Measurements from ENCODE around the gene CLEC20A.
"Not testable (repeated sequence)": the region's sequence is repeated elsewhere in the genome, so short reads cannot be mapped to it uniquely, and the experiment has no call there.

CLEC20A gene

GRCh38 chr1:178529364-178530036 is 32.7 kb upstream of the CLEC20A start:
- DNase-seq (ENCODE audit: low read depth): no peak

DNA sequence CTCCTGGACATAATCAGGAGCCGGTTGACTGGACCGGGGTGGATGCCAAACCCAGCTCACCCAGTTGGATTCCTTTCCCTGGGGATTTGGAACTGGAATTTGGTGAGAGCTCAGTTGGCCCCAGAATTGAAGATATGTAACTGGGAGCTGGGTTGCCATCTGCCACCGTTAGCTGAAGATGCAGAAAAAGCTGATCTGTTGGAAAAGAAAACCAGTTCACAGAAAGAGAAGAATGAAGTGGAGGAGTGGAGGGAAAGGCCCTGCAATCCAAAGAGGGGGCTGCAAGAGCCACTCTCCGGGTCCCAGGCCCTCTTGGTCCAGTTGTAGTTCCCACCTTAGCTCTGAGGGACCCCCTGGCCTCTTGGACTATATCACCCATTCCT is 32.2 kb upstream of the CLEC20A start:
- no peak for DNase-seq (ENCODE audit: low read depth)

DNA sequence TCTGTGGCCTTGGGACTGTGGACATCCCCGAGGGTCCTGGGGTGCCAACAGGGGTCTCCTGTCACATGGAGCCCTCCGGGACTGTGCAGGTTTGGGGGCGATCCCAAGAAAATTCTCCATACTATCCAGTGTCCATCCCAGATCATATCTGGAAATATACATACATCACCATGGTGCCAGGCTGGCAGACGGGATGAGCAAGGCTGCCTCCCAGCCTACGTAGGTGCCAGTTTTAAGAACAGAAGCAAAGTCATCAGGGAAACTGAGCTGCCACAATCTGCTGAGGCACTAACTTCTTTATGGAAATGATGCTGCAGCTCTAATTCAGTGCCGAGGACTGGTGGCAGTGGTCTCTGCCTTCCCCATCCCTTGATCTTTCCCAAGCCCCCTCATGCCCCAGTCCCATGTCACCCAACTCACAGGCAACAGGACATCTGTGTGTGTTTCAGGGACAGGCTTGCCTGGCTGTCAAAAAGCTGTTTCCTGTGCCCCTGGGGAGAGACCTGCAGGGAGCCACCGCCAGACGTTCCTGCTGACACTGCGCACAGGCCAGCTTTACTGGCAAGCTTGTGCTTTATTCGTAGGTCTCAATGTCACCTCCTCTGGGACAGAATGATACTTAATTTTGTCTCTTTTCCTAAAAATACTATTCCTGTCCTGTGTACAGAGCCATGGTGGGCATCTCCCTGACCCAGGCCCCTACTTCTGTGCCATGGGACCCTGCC is 31.6 kb upstream of the CLEC20A start:
- no peak for DNase-seq (ENCODE audit: low read depth)

DNA sequence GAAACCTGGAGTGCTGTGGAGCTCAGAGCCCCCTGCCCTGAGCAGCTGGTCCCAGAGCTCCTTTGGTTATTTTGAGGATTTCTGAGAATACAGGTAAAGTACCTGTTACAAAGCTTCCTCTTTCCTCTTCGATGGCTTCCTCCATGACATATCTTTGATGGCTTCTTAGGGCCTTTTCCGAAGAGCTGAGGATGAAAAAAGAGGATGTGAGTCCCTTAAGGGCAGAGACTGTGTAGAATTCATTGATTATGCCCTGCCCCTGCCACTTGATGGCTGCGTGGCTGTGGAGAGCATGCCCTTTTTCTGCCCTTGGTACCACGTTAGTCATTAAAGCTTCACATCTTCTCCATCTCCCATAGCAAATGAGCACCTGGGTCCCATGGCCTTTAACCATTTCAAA is 30.4 kb upstream of the CLEC20A start:
- DNase-seq (ENCODE audit: low read depth): no peak

DNA sequence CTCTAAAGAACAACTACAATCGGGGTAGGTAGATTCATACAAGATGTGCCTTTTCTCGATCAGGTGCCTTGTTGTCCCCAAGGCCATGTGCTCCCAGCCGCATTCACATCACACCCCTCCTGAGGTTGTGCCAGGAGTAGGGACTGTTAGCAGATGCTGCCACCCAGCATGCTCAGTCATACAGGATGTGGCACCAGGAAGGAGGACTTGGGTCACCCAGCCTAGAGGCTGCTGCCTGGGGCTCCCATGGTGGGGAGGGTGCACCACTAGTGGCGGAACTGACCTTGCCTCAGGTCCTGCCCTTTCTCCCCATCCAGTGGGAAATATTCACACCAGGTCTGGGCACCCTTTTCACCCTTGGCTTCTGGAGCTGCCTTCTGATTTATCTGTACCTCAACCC is 24.5 kb upstream of the CLEC20A start:
- no peak for DNase-seq (ENCODE audit: low read depth)

DNA sequence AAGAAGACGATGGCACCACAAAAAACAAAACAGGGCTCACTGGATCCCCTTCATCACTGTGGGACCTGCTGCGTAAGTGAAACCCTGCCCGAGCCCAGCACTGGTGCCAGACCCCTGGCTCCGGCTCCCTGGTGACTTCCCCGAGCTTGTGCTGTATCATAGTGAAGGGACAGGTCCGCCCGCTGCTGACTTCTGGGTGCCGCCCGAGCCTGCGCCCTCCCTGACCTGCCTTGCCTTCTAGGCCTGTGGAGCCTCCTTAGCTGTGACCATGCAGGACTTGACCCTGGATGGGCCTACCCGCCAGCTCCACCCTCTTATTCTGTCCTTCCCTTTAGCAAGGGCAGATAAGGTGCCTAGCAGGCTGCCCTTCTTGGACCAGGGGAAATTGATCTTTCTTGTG is 24.0 kb upstream of the CLEC20A start:
- no peak for DNase-seq (ENCODE audit: low read depth)

GRCh38 chr1:178518894-178519293 is 22.1 kb upstream of the CLEC20A start:
- no peak for DNase-seq (ENCODE audit: low read depth)

DNA sequence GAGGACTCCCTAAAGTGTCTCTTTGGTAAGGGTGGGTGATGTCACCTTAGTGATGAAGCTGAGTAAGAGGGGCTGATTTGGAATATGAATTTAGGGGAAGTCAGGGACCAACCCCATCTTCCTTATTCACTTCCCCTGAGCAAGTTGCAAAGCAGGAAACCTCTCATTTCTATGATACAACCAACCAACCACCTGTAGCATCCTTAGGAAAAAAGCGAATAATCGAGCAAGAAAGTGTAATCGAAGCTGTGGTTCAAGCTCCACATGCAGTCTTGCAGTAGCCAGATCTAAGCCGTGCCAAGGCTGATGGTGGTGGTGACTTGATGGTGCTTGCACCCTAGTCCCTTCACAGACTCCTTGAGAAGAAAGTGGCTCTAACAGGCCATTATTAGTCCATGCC is 19.3 kb upstream of the CLEC20A start:
- DNase-seq (ENCODE audit: low read depth): no peak

- no peak for DNase-seq (ENCODE audit: low read depth)
Observed at GRCh38 chr1:178513278-178513983, 16.7 kb upstream of the CLEC20A start.

DNA sequence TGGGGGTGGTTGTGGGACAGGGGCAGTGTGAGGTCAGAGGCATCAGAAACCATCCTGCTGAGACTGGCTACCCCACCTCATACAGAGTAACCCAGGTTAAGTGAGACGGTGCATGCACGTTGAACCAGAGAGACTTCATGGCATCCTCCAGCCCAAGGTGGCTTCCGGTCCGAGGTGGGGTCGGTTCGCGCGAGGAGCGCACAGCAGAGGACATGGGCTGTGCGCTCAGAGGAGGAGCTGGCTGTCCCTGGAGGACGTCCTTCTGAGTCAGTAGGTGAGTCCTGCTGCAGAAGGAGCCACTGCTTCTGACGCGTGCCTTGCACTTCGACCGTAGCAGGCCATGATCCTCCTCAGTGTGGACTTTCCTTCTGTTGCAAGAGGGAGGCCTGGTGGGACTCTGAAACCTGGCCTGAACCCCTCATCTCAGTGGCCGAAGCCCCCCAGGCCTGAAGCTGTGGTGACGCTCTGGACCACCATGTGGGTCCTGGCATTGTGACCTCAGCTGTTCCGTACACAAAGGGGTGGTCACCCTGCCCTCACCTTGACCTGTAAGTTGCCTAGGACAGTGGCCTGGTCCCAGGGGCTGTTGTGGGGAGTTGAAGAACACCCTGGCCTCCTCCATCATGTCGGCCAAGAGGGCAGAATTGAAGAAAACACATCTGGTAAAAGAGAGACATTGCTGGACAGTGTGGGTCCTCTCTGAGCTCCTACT is 16.0 kb upstream of the CLEC20A start, which contains the start of gene TEX35:
TSS of gene TEX35 (plus strand) at position 544 of the 712 bp plus-strand sequence. CDS start at position 624, 80 bp downstream.
- no peak for DNase-seq (ENCODE audit: low read depth)

- DNase-seq (ENCODE audit: low read depth): no peak
Observed at GRCh38 chr1:178510155-178510554, 13.4 kb upstream of the CLEC20A start.

DNA sequence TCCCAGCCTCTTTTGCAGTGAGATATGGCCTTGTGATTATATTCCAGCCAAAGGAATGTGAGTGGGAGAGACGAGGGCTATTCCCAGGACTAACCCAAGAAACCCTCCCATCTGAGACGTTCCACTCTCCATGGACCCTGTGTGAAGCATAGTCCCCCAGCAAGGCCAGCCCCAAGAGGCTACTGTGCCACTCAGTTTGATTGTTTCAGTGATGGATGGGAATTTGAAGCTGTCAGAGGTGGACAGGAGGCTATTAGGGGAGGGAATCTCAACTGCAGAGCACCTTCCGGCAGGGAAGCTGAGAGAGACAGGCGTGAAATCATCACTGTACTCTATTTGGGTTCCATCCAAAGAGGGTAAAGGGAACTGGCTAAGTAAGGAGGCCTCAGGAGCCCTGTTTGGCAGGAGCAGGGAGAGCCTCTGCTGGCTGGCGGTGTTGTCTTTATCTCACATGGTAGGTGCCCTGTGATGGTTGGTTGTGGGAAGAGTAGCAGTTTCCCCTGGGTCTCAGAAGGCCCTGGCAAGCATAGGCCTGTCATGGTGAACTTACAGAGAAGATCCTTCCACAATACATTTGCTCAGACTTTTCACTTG is 12.7 kb upstream of the CLEC20A start:
- no peak for DNase-seq (ENCODE audit: low read depth)

GRCh38 chr1:178506669-178507068 is 9.9 kb upstream of the CLEC20A start:
- no peak for DNase-seq (ENCODE audit: low read depth)

GRCh38 chr1:178506177-178506576 is 9.4 kb upstream of the CLEC20A start:
- no peak for DNase-seq (ENCODE audit: low read depth)

- no peak for DNase-seq (ENCODE audit: low read depth)
Observed at GRCh38 chr1:178504286-178504685, 7.5 kb upstream of the CLEC20A start.

DNA sequence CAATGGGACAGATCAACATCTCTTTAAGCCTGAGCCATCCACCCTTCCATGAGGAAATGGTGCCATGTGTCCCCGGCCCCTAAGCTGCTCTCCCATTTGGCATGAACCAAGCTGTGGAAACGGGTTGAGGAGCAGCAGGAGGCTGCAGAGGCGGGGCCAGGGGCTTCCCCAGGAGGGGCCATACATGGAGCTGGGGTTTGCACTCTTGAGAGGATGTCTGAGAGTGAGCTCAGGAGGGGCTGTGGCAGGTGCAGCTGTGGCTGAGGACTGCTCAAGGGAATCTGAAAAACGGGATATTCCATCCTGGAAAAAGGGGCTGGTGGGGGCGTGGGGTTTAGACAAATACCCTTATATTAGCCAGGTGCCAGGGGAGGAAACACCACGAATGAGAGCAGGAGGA is 7.1 kb upstream of the CLEC20A start:
- DNase-seq (ENCODE audit: low read depth): no peak

GRCh38 chr1:178503316-178503715 is 6.6 kb upstream of the CLEC20A start:
- not testable (repeated sequence) for DNase-seq (ENCODE audit: low read depth)

GRCh38 chr1:178502856-178503255 is 6.1 kb upstream of the CLEC20A start:
- no peak for DNase-seq (ENCODE audit: low read depth)

DNA sequence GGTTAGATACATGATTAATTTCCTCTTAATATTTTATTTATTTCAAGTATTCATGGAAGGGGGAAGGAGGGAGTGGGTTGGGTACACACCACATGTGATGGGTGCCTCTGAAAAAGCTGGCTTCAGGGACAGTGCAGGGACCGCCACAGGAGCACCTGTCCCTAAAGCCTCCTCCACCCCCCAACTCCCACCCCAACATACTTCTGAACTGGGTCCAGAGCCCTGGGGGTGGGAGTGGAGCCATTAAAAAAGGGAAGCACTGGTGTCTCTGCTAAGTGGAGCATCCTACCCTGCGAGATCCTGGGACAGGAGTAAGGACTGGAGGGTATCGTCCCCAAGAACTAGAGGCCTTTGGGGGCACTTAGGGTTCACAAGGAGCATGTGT is 5.6 kb upstream of the CLEC20A start:
- DNase-seq (ENCODE audit: low read depth): no peak

- no peak for DNase-seq (ENCODE audit: low read depth)
Observed at GRCh38 chr1:178501705-178502329, 5.1 kb upstream of the CLEC20A start.

DNA sequence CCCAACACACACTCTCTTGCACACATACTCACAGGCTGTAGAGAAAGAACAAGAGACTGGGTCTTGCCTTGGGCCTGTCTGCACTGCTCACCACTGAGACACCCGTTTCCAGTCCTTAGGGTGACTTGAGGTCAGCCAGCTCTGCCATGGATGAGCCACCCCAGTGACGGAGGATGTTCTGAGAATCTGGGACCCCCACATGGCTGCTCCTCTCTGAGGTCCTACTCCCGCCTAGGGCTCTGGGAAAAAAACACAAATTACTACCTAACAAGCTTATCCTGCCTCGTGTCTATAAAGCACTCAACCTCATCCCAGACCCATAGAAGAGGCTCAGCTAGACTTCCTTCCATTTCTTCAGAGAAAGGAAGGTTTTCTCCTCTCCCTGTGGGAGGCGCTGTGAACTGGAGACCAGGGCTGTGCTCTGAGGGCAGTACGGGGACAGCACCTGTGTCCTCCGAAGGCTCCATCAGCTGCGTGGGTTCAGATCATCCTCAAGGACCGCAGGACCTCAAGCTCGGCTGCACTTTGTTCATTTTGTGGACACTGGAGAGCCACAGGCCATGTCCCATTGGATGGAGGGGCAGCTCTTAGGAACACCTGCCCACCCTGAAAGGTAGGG is 4.3 kb upstream of the CLEC20A start:
- no peak for DNase-seq (ENCODE audit: low read depth)
